ENCODE measurements around the gene PLCD1.

DNA sequence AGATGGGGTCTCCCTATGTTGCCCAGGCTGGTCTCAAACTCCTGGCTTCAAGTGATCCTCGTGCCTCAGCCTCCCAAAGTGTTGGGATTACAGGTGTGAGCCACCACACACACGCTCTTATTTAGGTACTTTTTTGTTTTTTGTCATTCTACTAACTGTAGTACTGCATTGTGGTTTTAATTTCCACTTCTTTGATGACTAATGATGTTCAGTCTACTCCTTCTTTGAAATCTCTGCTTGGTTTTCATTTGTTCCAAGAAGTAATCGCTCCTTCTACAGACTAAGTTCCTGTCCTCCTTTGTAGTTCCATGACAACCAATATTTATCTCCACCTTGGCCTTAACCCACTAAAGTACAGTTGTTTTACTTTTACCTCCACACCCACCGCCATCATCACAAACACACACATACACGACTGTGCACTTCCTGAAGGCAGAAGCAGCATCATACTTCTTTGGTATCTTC is 9.0 kb upstream of the PLCD1 start:
- TF ChIP-seq, protein P1, sequence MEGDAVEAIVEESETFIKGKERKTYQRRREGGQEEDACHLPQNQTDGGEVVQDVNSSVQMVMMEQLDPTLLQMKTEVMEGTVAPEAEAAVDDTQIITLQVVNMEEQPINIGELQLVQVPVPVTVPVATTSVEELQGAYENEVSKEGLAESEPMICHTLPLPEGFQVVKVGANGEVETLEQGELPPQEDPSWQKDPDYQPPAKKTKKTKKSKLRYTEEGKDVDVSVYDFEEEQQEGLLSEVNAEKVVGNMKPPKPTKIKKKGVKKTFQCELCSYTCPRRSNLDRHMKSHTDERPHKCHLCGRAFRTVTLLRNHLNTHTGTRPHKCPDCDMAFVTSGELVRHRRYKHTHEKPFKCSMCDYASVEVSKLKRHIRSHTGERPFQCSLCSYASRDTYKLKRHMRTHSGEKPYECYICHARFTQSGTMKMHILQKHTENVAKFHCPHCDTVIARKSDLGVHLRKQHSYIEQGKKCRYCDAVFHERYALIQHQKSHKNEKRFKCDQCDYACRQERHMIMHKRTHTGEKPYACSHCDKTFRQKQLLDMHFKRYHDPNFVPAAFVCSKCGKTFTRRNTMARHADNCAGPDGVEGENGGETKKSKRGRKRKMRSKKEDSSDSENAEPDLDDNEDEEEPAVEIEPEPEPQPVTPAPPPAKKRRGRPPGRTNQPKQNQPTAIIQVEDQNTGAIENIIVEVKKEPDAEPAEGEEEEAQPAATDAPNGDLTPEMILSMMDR (IDR thresholded peaks at IDR 0.05; ENCODE audit: low read depth, low read length): no peak
- no peak for TF ChIP-seq EZH2phosphoT487 (IDR thresholded peaks at IDR 0.05; ENCODE audit: low read depth)

All from OCI-LY3 (cell line).